GM12801 (cell line): ENCODE results near the gene BRME1.

Source experiments
- TF ChIP-seq, protein P1 (sequence below): IDR thresholded peaks from one replicate; pipeline ENCODE4 v1.5.1; 2011; ENCODE audit warnings: control low read depth; ENCODE audit not compliant: insufficient read length; ENCODE audit errors: extremely low read depth

Gene BRME1

DNA sequence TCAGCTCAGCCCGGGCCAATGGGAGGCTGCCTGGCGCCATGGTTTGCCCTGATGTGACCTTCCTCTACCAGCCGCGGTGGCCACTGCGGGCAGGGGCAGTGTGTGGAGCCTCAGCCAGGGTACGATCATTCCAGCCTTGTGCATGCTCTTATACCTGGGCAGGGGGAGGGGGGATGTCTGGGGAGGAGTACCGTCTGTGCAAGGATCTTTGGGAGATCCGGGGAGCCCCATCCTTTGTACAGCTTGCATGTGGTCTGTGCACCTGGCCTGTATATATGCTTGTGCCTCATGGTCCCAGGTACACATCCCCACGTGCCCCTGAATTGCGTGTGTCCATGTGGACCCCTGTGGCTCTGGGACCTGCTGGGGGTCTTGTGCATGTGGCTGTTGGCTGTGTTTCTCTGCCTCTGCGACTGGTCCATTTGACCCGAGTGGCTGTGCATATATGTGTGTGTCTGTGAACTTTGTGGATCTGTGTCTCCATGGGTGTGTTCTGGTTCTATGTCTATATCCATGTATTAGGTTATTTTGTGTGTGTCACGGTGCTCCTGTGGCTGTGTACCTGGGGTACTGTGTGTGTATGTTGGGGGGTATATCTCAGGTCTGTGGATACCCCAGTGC lies 41.8 kb downstream of the BRME1 start:
- TF ChIP-seq, protein P1, sequence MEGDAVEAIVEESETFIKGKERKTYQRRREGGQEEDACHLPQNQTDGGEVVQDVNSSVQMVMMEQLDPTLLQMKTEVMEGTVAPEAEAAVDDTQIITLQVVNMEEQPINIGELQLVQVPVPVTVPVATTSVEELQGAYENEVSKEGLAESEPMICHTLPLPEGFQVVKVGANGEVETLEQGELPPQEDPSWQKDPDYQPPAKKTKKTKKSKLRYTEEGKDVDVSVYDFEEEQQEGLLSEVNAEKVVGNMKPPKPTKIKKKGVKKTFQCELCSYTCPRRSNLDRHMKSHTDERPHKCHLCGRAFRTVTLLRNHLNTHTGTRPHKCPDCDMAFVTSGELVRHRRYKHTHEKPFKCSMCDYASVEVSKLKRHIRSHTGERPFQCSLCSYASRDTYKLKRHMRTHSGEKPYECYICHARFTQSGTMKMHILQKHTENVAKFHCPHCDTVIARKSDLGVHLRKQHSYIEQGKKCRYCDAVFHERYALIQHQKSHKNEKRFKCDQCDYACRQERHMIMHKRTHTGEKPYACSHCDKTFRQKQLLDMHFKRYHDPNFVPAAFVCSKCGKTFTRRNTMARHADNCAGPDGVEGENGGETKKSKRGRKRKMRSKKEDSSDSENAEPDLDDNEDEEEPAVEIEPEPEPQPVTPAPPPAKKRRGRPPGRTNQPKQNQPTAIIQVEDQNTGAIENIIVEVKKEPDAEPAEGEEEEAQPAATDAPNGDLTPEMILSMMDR: no peak

DNA sequence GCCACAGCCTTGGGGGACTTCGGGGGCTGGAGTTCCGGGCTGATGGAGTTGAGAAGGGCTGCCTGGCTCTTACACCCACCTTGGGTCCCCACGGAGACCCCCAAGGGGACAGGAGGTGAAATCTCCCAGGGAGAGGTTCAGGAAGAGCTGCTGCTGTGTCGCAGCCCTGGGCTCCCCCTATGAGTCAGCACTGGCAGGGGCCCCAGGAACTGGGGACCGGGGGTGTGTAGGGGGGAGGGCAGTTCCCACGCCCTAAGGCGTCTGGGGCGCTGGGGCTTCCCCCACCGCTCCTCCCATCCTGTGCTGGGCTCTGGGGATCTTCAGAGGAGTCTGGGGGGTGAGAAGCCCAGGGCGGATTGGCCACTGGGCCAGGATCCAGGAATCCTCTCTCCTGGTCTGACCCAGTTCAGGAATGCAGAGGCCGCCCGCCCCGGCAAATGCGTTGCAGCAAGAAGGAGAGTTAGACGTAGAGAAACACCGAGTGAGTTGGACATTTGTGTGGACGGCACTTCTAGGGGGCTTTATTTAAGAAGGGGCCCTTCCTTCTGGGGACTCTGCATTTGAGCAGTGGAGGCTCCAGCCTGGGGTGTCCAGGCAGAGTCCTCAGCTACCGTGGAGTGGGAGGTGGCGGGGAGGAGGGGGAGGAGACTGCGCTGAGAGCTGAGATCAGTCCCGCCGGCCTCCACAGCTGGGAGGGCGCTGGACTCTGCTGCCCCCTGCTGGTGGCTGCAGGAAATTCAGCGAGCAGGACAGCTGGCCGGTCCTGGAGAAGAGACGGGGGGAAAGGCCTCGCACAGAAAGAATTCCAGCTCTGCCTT lies 44.0 kb downstream of the BRME1 start:
- TF ChIP-seq, protein P1: no peak

DNA sequence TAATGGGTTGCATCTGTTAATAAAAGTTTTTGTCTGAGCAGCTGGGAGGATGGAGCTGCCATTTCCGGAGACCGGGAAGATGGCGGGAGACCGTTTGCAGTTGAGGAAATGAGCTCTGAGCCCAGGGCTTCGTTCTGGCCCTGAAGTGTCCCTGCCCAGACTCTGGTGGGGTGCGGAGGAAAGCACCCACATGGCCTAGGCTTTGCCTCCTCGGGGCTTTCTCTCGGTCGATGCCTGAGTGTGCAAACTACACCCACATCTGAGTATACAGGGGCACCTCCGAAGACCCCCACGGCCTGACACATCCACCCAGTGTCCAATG lies 44.6 kb downstream of the BRME1 start:
- TF ChIP-seq, protein P1: no peak

DNA sequence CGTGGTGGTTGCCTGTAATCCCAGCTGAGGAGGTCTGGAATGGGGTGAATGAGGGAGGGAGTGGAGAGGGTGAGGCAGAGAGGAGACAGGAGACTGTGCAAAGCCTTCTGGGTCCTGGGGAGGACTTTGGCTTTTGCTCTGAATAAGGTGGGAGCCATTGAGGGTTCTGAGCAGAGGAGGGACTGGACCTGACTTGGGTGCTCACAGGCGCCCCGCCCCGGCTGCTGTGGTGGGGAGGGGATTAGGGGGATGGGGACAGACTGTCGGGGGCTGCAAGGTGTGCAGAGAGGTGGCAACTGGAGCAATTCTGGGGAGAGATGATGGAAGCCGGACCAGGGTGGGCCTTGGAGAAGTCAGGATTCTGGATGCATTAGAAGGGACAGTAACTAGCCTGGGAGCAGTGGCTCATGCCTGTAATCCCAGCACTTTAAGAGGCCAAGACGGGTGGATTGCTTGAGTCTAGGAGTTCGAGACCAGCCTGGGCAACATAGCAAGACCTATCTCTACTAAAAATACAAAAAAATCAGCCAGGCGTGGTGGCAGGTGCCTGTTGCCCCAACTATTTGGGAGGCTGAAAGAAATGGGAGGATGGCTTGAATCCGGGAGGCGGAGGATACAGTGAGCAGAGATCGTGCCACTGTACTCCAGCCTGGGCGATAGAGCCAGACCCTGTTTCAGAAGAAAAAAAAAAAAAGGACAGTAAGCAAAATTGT lies 45.1 kb downstream of the BRME1 start:
- TF ChIP-seq, protein P1: no peak

DNA sequence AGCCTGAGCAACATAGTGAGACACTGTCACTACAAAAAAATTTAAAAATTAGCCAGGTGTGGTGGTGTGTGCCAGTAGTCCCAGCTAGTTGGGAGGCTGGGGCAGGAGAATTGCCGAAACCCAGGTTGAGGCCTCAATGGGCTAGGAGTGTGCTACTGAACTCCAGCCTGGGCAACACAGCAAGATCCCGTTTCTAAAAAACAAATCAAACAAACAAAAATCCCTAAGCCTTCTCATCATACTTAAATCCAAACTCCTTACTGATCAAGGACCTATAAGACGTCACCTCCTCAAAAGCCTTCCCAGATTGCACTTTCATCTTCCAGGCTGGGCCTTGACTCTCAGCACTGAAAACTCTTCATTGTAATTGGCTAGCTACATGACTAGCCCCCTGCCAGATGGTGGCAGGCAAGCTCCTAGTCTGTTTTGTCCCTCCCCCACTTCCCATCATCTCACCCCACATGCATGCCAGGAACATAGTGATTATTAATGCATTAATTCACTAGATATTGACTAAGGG lies 46.5 kb downstream of the BRME1 start:
- TF ChIP-seq, protein P1: no peak

DNA sequence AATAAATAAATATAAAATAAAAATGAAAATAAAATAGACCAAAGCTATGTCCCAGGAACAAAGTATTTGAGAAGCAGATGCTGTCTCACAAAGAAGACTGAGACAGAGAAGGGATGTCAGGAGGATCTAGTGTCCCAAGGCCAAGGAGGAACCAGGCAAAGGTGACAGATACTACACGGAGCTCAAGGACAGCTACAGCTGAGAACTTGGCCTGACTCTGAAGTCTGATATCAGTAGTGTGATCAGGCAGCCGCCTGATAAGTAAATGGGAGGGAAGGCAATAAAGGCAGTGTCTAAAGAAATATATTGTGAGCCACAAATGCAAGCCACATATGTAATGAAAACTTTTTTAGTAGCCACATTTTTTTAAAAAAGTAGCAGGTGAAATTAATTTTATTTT lies 49.4 kb downstream of the BRME1 start:
- TF ChIP-seq, protein P1: no peak
